Testis (tissue), 2 donors: ENCODE results near the gene BIVM.

Experiments
- CTCF ChIP-seq, 3 experiments: fragments of 450-650 bp in 2 of 3; fragments of 200-600 bp in 1 of 3; sonication (generic) in 1 of 3; IDR thresholded peaks; one replicate each; pipeline ENCODE4 v1.5.1; 2016 to 2019; ENCODE audit warnings: antibody characterized with exemption in 3 of 3, mild to moderate bottlenecking in 2 of 3, moderate library complexity in 1 of 3
- POLR2A ChIP-seq: fragments of 450-650 bp; IDR thresholded peaks from one replicate; pipeline ENCODE4 v1.6.1; 2017; ENCODE audit warnings: antibody characterized with exemption, mild to moderate bottlenecking, moderate library complexity

GRCh38 chr13:102812611-102813287 lies 13.8 kb downstream of the BIVM start:
- TF ChIP-seq CTCF (IDR thresholded peaks at IDR 0.05) (no peak), POLR2A (no peak)
